ENCODE data around the gene ITGB1.

GRCh38 chr10:32923849-32924248 lies 34.2 kb downstream of the ITGB1 start:
- TF ChIP-seq, protein P1, sequence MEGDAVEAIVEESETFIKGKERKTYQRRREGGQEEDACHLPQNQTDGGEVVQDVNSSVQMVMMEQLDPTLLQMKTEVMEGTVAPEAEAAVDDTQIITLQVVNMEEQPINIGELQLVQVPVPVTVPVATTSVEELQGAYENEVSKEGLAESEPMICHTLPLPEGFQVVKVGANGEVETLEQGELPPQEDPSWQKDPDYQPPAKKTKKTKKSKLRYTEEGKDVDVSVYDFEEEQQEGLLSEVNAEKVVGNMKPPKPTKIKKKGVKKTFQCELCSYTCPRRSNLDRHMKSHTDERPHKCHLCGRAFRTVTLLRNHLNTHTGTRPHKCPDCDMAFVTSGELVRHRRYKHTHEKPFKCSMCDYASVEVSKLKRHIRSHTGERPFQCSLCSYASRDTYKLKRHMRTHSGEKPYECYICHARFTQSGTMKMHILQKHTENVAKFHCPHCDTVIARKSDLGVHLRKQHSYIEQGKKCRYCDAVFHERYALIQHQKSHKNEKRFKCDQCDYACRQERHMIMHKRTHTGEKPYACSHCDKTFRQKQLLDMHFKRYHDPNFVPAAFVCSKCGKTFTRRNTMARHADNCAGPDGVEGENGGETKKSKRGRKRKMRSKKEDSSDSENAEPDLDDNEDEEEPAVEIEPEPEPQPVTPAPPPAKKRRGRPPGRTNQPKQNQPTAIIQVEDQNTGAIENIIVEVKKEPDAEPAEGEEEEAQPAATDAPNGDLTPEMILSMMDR (IDR thresholded peaks at IDR 0.05; ENCODE audit: low read depth, low read length, poor library complexity, severe bottlenecking) = no peak
- no peak for TF ChIP-seq EZH2phosphoT487 (IDR thresholded peaks at IDR 0.05; ENCODE audit: borderline replicate concordance, low read length)

All from DOHH2 (cell line).